ENCODE results near the gene LAMB3.

GRCh38 chr1:209577346-209577745 is 74.9 kb downstream of the LAMB3 start:
- no peak for TF ChIP-seq POLR2AphosphoS5 (IDR thresholded peaks at IDR 0.05)
- no peak for TF ChIP-seq CTCF (IDR thresholded peaks at IDR 0.05)
- no peak for TF ChIP-seq POLR2A (IDR thresholded peaks at IDR 0.05)

Data from upper lobe of left lung (tissue), 4 donors.